IPS-20b (cell line): ENCODE data around the gene DYNC1I2.

ENCODE experiments used
- H3K27ac ChIP-seq: one replicate; pipeline ENCODE4 v1.5.1; 2013; ENCODE audit warnings: low read length
- H3K27me3 ChIP-seq: 2 replicates; pipeline ENCODE4 v1.6.1; 2013; ENCODE audit warnings: mild to moderate bottlenecking, low read length, inconsistent platforms; ENCODE audit not compliant: insufficient read depth
- H3K36me3 ChIP-seq: 2 replicates; pipeline ENCODE4 v1.6.1; 2013; ENCODE audit warnings: low read depth, mild to moderate bottlenecking, inconsistent platforms, low read length, moderate library complexity; ENCODE audit not compliant: insufficient read depth
- H3K4me1 ChIP-seq: 2 replicates; pipeline ENCODE4 v1.6.1; 2013; ENCODE audit warnings: mild to moderate bottlenecking, control low read depth, inconsistent platforms, low read length, moderate library complexity; ENCODE audit not compliant: insufficient read depth
- H3K4me3 ChIP-seq: 2 replicates; pipeline ENCODE4 v1.5.1; 2013; ENCODE audit warnings: mild to moderate bottlenecking, low read length, inconsistent platforms
- H3K9ac ChIP-seq: 2 replicates; pipeline ENCODE4 v1.6.1; 2013; ENCODE audit warnings: low read depth, mild to moderate bottlenecking, inconsistent platforms, low read length, moderate library complexity
- H3K9me3 ChIP-seq: 2 replicates; pipeline ENCODE4 v1.6.1; 2013; ENCODE audit warnings: mild to moderate bottlenecking, low read depth, low read length, inconsistent platforms; ENCODE audit not compliant: insufficient read depth

DYNC1I2 gene

DNA sequence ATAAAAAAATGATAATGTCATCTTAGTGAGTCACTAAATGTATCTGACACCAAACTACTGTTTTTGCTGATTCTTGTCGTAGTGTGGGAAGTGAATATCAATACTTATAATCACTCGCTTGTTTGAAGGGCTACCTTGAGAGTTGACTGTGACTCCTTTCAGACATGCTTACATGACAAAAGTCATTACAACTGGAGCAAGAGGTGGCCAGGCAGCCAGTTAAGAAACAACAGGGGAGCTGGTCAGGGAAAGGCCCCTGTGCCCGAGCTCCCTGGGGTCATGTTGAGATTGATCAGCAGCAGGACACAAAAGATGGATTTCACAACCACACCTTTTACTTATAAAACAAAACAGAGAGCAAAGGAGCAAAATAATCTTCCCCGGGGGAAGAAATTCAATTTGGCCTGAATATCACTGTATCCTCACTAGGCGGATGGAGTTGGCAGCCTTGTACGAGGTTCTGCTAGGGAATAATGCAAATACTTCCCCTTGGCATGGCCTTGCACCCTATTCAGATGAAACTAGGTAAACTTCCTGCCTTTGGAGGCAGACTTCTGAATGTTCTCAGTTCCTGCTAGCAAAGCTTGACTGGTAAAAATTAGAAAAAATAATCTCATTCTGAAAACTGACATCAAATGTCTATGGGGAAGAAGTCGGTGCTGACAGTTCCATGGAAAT, 101.2 kb downstream of the DYNC1I2 start:
- peaks cover 32% of the 10 kb centered on the region for H3K4me1 ChIP-seq
- H3K9me3 ChIP-seq: no peaks in the 10 kb centered on the region
- peaks cover 41% of the 10 kb centered on the region for H3K36me3 ChIP-seq
- no peak overlapping the region for H3K9ac ChIP-seq
- H3K27me3 ChIP-seq: no peaks in the 10 kb centered on the region
- no peak overlapping the region for H3K27ac ChIP-seq
- peak overlapping the region; percentile 42; the same call in 1 of the 2 replicates for H3K4me3 ChIP-seq

DNA sequence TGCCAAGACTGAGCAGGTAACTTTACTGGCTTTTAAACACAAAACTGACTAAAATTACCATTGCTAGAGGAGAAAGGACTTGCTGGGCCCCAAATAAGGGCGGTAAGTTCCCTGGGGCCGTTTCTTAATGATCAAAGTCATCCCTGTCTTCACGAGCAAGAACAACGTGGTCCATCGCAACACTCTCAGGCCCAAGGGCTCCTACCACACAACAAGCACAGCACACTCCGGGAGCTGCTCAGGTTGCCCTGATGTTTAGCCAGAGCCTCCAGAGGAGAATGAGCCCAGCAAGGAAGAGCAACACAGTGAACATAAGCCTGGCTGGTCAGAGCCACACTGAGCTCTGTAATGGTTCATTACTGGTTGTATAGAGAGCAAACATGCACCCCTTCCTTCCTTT, 102.7 kb downstream of the DYNC1I2 start:
- Histone ChIP-seq H3K9me3 (no peaks in the 10 kb centered on the region), H3K4me1 (peaks cover 45% of the 10 kb centered on the region), H3K9ac (no peak overlapping the region), H3K4me3 (no peak overlapping the region), H3K27me3 (no peaks in the 10 kb centered on the region), H3K27ac (no peak overlapping the region), H3K36me3 (peaks cover 26% of the 10 kb centered on the region)

DNA sequence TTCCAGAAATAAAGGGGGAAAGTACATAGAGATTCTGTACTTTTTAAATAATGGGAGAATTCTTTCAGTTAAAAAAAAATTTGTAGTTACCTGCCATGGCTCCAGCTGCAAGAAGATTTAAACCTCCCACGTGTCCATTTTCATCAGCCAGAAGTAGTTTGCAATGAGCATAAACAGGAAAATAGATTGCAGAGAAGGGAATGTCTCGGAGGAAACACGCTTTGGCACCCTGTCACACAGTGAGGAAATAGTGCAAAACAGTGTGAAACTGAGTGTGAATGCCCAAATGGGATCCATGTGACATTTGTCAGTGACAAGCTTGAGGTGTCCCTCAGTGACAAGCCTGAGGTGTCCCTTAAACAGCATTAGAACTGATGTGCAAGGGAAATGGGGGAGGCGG, 104.1 kb downstream of the DYNC1I2 start:
- Histone ChIP-seq H3K9ac (no peak overlapping the region), H3K27ac (no peak overlapping the region), H3K4me3 (no peak overlapping the region), H3K9me3 (no peaks in the 10 kb centered on the region), H3K4me1 (peaks cover 51% of the 10 kb centered on the region), H3K27me3 (no peaks in the 10 kb centered on the region), H3K36me3 (peaks cover 20% of the 10 kb centered on the region; the same call in 1 of the 2 replicates)

DNA sequence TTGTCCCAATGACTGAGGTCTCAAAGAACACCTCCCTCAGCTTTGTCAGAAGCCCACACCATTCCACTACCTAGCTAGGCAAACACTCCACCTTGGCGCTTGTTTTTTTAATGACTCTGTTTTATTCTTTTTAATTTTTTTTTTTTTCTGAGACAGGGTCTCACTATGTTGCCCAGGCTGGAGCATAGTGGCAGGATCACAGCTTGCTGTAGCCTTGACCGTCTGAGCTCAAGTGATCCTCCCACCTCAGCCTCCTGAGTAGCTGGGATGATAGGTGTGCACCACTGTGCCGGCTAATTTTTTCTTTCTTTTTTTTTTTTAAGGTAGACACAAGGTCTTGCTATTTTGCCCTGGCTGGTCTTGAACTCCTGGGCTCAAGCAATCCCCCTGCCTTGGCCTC, 104.9 kb downstream of the DYNC1I2 start:
- peaks cover 51% of the 10 kb centered on the region for H3K4me1 ChIP-seq
- H3K27ac ChIP-seq: no peak overlapping the region
- H3K9ac ChIP-seq: no peak overlapping the region
- no peak overlapping the region for H3K4me3 ChIP-seq
- no peaks in the 10 kb centered on the region for H3K9me3 ChIP-seq
- no peaks in the 10 kb centered on the region for H3K27me3 ChIP-seq
- H3K36me3 ChIP-seq: peaks cover 13% of the 10 kb centered on the region; the same call in 1 of the 2 replicates

DNA sequence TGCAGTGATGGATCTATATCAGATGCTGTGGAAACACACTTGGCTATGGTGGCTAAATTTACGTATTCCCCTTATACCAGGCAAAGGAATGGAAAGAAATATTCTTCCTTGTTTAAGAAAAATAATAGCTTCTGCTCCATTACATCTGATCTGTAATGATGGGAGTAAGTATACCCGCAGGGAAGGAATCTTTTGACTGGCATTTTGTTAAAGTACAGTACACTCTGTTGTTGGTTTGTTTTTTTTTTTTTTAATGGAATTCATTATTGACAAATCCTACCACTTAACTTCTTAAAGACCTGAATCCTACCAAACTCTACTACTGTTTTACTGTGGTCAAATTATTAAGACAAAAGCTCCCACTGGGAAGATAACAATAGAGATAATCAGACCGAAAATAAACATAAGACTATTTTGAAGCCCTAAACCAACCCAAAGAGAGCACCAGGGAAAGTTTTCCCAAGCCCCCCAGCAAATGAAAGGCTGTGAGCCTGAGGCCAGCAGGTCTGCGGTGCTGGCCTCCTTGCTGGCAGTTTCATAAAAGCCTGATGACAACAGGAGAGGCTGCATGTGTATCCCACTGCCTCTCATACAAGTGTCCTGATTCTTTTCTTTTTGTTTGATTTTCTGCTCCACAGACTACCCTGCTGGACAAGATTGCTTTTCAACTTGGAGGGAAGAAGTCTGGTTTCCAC, 105.8 kb downstream of the DYNC1I2 start:
- Histone ChIP-seq H3K4me1 (peaks cover 45% of the 10 kb centered on the region), H3K4me3 (0 out of 2 replicates have a peak overlapping the region, but pooled peaks have one; percentile 1), H3K27me3 (no peaks in the 10 kb centered on the region), H3K9ac (no peak overlapping the region), H3K27ac (no peak overlapping the region), H3K36me3 (peaks cover 10% of the 10 kb centered on the region; the same call in 1 of the 2 replicates), H3K9me3 (no peaks in the 10 kb centered on the region)

DNA sequence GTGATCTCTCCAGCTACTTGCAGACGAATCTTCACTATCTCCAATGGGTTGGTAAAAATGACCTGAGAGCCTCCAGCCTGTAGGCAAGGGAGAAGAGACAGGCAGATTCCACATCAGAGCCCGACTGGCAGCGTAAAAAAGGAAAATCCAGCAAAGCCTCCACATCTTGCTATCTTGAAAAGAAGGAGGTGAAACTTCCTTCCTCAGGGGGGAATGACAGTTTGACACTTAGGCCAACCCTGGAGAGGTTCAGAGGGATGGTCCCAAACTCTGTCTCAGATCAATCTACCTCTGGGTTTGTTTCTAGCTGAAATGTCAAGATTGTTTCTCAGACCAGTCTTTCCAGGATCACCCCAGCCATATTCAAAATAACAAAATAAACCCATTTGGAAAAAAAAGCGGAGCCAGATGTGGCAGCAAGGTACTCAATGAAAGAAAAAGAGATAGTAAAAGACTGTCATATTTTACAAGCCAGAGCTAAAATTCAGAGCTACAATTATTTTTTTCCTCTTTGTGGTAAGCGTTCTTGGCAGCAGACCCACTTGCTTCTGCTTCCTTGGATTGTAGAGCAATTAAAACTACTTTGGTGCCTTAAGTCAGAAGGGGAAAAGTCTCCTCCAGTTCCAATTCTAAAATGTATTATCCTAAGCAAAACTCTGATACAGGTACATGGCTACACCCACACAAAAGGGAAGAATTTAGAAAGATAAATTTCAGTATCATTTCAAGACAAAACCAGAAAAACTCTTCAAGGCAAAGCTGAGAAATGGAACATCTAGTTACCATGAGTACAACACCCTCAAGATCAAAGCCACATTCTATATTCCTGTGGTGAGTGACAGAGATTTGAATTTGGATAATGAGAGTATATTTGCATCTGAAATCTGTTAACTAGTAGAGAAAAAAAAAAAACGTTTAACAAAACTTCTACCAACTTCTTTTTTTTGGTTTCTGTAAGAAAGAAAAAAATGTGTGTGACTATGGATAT, 106.7 kb downstream of the DYNC1I2 start:
- H3K36me3 ChIP-seq: peaks cover 10% of the 10 kb centered on the region; the same call in 1 of the 2 replicates
- no peaks in the 10 kb centered on the region for H3K27me3 ChIP-seq
- H3K9ac ChIP-seq: no peak overlapping the region
- H3K4me3 ChIP-seq: 0 out of 2 replicates have a peak overlapping the region, but pooled peaks have one; percentile 1
- H3K4me1 ChIP-seq: peaks cover 42% of the 10 kb centered on the region
- no peaks in the 10 kb centered on the region for H3K9me3 ChIP-seq
- no peak overlapping the region for H3K27ac ChIP-seq

DNA sequence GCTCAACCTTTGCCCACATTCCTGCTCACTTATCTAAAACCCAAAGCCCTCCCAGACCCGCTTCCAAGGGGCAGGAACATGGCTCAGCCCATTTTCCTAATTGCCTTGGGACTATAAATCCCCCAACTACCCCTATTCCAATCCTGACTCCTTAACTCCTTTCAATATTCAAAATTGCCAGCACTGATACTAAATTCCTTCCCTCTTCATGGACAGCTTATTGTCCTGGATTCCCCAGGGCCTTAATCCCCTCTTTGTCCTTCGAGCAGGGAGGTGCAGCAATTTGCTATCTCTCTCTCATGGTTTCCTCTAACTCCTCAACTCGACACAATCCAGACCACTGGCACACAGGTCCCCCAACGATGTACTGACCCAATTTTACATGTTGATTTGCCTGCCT, 107.6 kb downstream of the DYNC1I2 start:
- H3K4me1 ChIP-seq: peaks cover 37% of the 10 kb centered on the region
- peak overlapping the region; percentile 49 for H3K4me3 ChIP-seq
- H3K9ac ChIP-seq: no peak overlapping the region

More for the DNA sequence above, 107.6 kb downstream of the DYNC1I2 start:
- no peak overlapping the region for H3K27ac ChIP-seq
- H3K27me3 ChIP-seq: no peaks in the 10 kb centered on the region
- H3K9me3 ChIP-seq: no peaks in the 10 kb centered on the region
- H3K36me3 ChIP-seq: peaks cover 10% of the 10 kb centered on the region; the same call in 1 of the 2 replicates
